Bone marrow (tissue), 2 donors: Measurements from ENCODE around the gene ZNF516.

Source experiments
- DNase-seq, 2 donors: peaks; one replicate each; lab custom pipeline; 2025; lab: John Stamatoyannopoulos, UW

The ZNF516 gene

GRCh38 chr18:76343938-76344569 is 151.0 kb downstream of the ZNF516 start:
- no peak for DNase-seq

- no peak for DNase-seq
Observed at GRCh38 chr18:76340410-76340809, 154.6 kb downstream of the ZNF516 start.

- DNase-seq, result no peak
Observed at GRCh38 chr18:76339246-76339620, 155.8 kb downstream of the ZNF516 start.

GRCh38 chr18:76338619-76339245 is 156.3 kb downstream of the ZNF516 start:
- no peak for DNase-seq

GRCh38 chr18:76338088-76338487 is 157.0 kb downstream of the ZNF516 start:
- no peak for DNase-seq

GRCh38 chr18:76335859-76336640 is 159.0 kb downstream of the ZNF516 start:
- DNase-seq, result no peak

- no peak for DNase-seq
Observed at GRCh38 chr18:76328140-76328539, 166.9 kb downstream of the ZNF516 start.

GRCh38 chr18:76323891-76324290 is 171.2 kb downstream of the ZNF516 start:
- DNase-seq, result no peak

- DNase-seq, result no peak
Observed at GRCh38 chr18:76322686-76323085, 172.4 kb downstream of the ZNF516 start.

GRCh38 chr18:76319366-76319765 is 175.7 kb downstream of the ZNF516 start:
- DNase-seq, result no peak

- no peak for DNase-seq
Observed at GRCh38 chr18:76318607-76319006, 176.4 kb downstream of the ZNF516 start.

GRCh38 chr18:76317136-76317535 is 177.9 kb downstream of the ZNF516 start:
- DNase-seq, result no peak

- no peak for DNase-seq
Observed at GRCh38 chr18:76315722-76316230, 179.3 kb downstream of the ZNF516 start.

- no peak for DNase-seq
Observed at GRCh38 chr18:76314496-76314895, 180.5 kb downstream of the ZNF516 start.

GRCh38 chr18:76314015-76314414 is 181.0 kb downstream of the ZNF516 start:
- no peak for DNase-seq
